GM19438 (cell line): ENCODE data around the gene FGD4.

Experiments used
- ATAC-seq: cut with Tn5 transposase; IDR thresholded peaks from one replicate; pipeline ENCODE4 v1.9.1; 2021; ENCODE audit warnings: low read depth; ENCODE audit not compliant: unreplicated experiment

Gene FGD4

GRCh38 chr12:32596030-32596429 lies 196.7 kb downstream of the FGD4 start:
- no peak for ATAC-seq

GRCh38 chr12:32598688-32599087 lies 199.3 kb downstream of the FGD4 start:
- ATAC-seq: no peak

- ATAC-seq: no peak
Observed at GRCh38 chr12:32600681-32601080, 201.3 kb downstream of the FGD4 start.

GRCh38 chr12:32603071-32603470 lies 203.7 kb downstream of the FGD4 start:
- ATAC-seq: no peak

GRCh38 chr12:32603858-32604257 lies 204.5 kb downstream of the FGD4 start:
- ATAC-seq: no peak

- ATAC-seq: no peak
Observed at GRCh38 chr12:32604565-32604964, 205.2 kb downstream of the FGD4 start.

GRCh38 chr12:32605326-32606095 lies 206.2 kb downstream of the FGD4 start:
- ATAC-seq: no peak

GRCh38 chr12:32606443-32606842 lies 207.1 kb downstream of the FGD4 start:
- no peak for ATAC-seq

GRCh38 chr12:32609966-32610365 lies 210.6 kb downstream of the FGD4 start:
- ATAC-seq: no peak

GRCh38 chr12:32611986-32612385 lies 212.6 kb downstream of the FGD4 start:
- no peak for ATAC-seq

GRCh38 chr12:32612658-32613614 lies 213.6 kb downstream of the FGD4 start:
- ATAC-seq: no peak

- ATAC-seq: no peak
Observed at GRCh38 chr12:32615441-32615840, 216.1 kb downstream of the FGD4 start.

GRCh38 chr12:32617534-32617933 lies 218.2 kb downstream of the FGD4 start:
- no peak for ATAC-seq

- no peak for ATAC-seq
Observed at GRCh38 chr12:32618115-32618514, 218.8 kb downstream of the FGD4 start.

GRCh38 chr12:32627976-32628375 lies 228.6 kb downstream of the FGD4 start:
- ATAC-seq: no peak

GRCh38 chr12:32641287-32641901 lies 242.0 kb downstream of the FGD4 start:
- ATAC-seq: no peak

- ATAC-seq: no peak
Observed at GRCh38 chr12:32644431-32644830, 245.1 kb downstream of the FGD4 start.

- ATAC-seq: no peak
Observed at GRCh38 chr12:32647275-32647674, 247.9 kb downstream of the FGD4 start.

- ATAC-seq: no peak
Observed at GRCh38 chr12:32650508-32650907, 251.2 kb downstream of the FGD4 start.

- ATAC-seq: no peak
Observed at GRCh38 chr12:32651151-32651955, 252.0 kb downstream of the FGD4 start.

GRCh38 chr12:32651956-32652210 lies 252.5 kb downstream of the FGD4 start:
- ATAC-seq: no peak
